ENCODE data around the gene DNMT1.
"Not testable (repeated sequence)": the region's sequence is repeated elsewhere in the genome, so short reads cannot be mapped to it uniquely, and the experiment has no call there.

Gene DNMT1

DNA sequence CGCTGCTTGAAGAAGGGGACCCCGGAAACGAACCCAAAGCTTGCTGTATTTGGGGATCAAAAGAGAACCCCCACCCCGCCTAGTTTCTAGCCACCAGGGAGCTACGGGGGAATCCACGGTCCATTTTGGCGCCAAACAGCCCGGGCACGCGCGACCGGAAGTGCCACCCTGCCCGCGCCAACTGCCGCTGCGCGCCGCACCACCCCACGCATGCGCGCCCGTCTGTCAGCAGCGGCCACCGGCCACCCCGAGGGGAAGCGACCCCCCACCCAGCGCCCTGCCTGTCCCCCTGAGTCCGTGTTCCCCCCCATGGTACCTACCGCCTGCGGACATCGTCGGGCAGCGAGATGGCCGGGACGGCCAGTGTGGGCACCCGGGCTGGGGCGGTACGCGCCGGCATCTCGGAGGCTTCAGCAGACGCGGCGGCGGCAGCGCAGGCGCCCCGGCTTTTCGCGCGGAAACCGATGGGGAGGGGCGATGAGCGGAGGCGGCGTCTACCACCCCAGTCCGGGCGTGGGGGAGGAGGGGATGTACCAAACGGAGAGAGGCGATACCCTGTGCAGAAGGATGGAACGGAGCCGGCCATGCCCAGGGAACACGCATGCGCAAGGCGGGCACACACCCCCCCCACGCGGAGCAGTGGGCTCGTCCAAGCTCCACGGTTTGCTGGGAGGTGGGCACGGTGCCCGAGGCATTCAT, at the start of gene DNMT1:
DNMT1 (minus strand) TSS at position 454 of the 699 bp plus-strand sequence; CDS start at position 400, 54 bp downstream.
- H3K9me3 ChIP-seq (ENCODE audit: low read length) = no peaks in the 10 kb centered on the region
- H3K9ac ChIP-seq (ENCODE audit: low read length) = peak within 1 kb of the TSS; percentile 15
- peak within 1 kb of the TSS; percentile 88 to 91 for H3K4me3 ChIP-seq (ENCODE audit: low read depth in 1 of 2, low read length in 2 of 2)
- H3K27ac ChIP-seq (ENCODE audit: low read depth, low read length) = peak within 1 kb of the TSS; percentile 92
- no peaks in the 10 kb centered on the region for H3K36me3 ChIP-seq (ENCODE audit: insufficient read depth, low read length)
- H3K27me3 ChIP-seq (ENCODE audit: control insufficient read depth in 1 of 2, insufficient read depth in 2 of 2, low read length in 2 of 2) = no peaks in the 10 kb centered on the region
- peaks cover 13% of the 10 kb centered on the region for H3K4me1 ChIP-seq (ENCODE audit: insufficient read depth, low read length)

DNA sequence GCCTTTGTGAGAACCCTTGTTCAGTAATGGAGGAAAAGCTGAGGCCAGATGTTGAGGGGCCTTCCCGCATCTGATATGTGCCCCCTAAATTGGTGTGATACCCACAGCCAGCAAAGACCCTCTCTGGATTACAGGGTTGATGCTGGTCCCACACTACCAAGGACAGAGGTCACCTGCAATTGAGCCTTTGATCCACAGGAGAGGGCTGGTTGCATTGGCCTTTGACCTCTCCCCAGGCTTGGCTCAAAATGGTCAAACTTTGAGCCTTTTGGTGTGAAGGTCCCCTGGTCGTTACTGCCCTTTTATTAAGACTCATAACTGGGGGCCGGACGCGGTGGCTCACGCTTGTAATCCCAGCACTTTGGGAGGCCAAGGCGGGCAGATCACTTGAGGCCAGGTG, 48.9 kb upstream of the DNMT1 start:
- Histone ChIP-seq H3K9ac (ENCODE audit: low read length) (no peak overlapping the region), H3K27ac (ENCODE audit: low read depth, low read length) (no peak overlapping the region), H3K4me1 (ENCODE audit: insufficient read depth, low read length) (no peaks in the 10 kb centered on the region), H3K36me3 (ENCODE audit: insufficient read depth, low read length) (no peaks in the 10 kb centered on the region), H3K9me3 (ENCODE audit: low read length) (no peaks in the 10 kb centered on the region), H3K4me3 (ENCODE audit: low read depth in 1 of 2, low read length in 2 of 2) (no peak overlapping the region), H3K27me3 (ENCODE audit: control insufficient read depth in 1 of 2, insufficient read depth in 2 of 2, low read length in 2 of 2) (no peaks in the 10 kb centered on the region)

DNA sequence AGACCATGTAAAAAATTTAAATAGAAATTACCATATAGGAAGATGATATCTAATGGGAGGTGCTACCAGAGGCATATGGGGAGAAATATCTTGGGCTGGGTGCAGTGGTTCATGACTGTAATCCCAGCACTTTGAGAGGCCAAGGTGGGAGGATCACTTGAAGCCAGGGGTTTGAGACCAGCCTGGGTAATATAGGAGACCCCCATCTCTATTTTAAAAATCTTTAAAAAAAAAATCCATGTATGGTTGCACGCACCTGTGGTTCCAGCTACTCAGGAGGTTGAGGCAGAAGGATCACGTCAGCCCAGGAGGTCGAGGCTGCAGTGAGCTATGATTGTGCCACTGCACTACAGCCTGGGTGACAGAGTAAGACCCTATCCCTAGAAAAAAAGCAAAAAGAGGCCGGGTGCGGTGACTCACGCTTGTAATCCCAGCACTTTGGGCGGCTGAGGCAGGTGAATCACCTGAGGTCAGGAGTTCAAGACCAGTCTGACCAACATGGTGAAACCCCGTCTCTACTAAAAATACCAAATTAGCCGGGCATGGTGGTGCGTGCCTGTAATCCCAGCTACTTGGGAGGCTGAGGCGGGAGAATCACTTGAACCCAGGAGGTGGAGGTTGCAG, 47.2 kb upstream of the DNMT1 start:
- not testable (repeated sequence) for H3K36me3 ChIP-seq (ENCODE audit: insufficient read depth, low read length); H3K27me3 ChIP-seq (ENCODE audit: control insufficient read depth in 1 of 2, insufficient read depth in 2 of 2, low read length in 2 of 2); H3K4me3 ChIP-seq (ENCODE audit: low read depth in 1 of 2, low read length in 2 of 2); H3K9me3 ChIP-seq (ENCODE audit: low read length); H3K27ac ChIP-seq (ENCODE audit: low read depth, low read length); H3K4me1 ChIP-seq (ENCODE audit: insufficient read depth, low read length); H3K9ac ChIP-seq (ENCODE audit: low read length)

- Histone ChIP-seq H3K27ac (ENCODE audit: low read depth, low read length) (no peak overlapping the region), H3K4me3 (ENCODE audit: low read depth in 1 of 2, low read length in 2 of 2) (no peak overlapping the region), H3K4me1 (ENCODE audit: insufficient read depth, low read length) (no peaks in the 10 kb centered on the region), H3K9me3 (ENCODE audit: low read length) (no peaks in the 10 kb centered on the region), H3K27me3 (ENCODE audit: control insufficient read depth in 1 of 2, insufficient read depth in 2 of 2, low read length in 2 of 2) (no peaks in the 10 kb centered on the region), H3K36me3 (ENCODE audit: insufficient read depth, low read length) (no peaks in the 10 kb centered on the region), H3K9ac (ENCODE audit: low read length) (no peak overlapping the region)
These were observed 43.5 kb upstream of the DNMT1 start for GRCh38 chr19:10238172-10238783.

GRCh38 chr19:10237702-10238101, 42.9 kb upstream of the DNMT1 start:
- Histone ChIP-seq H3K9me3 (ENCODE audit: low read length) (no peaks in the 10 kb centered on the region), H3K4me3 (ENCODE audit: low read depth in 1 of 2, low read length in 2 of 2) (no peak overlapping the region), H3K36me3 (ENCODE audit: insufficient read depth, low read length) (no peaks in the 10 kb centered on the region), H3K27ac (ENCODE audit: low read depth, low read length) (no peak overlapping the region), H3K9ac (ENCODE audit: low read length) (no peak overlapping the region), H3K4me1 (ENCODE audit: insufficient read depth, low read length) (no peaks in the 10 kb centered on the region), H3K27me3 (ENCODE audit: control insufficient read depth in 1 of 2, insufficient read depth in 2 of 2, low read length in 2 of 2) (no peaks in the 10 kb centered on the region)

DNA sequence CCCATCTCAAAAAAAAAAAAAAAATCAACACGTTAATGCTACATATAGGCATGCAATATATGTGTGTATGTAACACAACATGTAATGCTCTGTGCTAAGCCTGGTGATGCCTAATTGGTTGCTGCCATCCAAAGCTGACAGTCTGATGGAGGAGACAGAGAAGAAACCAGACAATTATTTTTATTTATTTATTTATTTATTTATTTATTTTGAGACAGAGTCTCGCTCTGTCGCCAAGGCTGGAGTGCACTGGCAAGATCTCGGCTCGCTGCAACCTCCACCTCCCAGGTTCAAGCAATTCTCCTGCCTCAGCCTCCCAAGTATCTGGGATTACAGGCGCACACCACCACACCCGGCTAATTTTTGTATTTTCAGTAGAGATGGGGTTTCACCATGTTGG, 40.7 kb upstream of the DNMT1 start:
- not testable (repeated sequence) for H3K27me3 ChIP-seq (ENCODE audit: control insufficient read depth in 1 of 2, insufficient read depth in 2 of 2, low read length in 2 of 2); H3K9me3 ChIP-seq (ENCODE audit: low read length); H3K27ac ChIP-seq (ENCODE audit: low read depth, low read length); H3K36me3 ChIP-seq (ENCODE audit: insufficient read depth, low read length); H3K4me3 ChIP-seq (ENCODE audit: low read depth in 1 of 2, low read length in 2 of 2); H3K9ac ChIP-seq (ENCODE audit: low read length); H3K4me1 ChIP-seq (ENCODE audit: insufficient read depth, low read length)

- no peak overlapping the region for H3K27ac ChIP-seq (ENCODE audit: low read depth, low read length)
- H3K4me3 ChIP-seq (ENCODE audit: low read depth in 1 of 2, low read length in 2 of 2) = no peak overlapping the region
- no peaks in the 10 kb centered on the region for H3K36me3 ChIP-seq (ENCODE audit: insufficient read depth, low read length)
- no peaks in the 10 kb centered on the region for H3K4me1 ChIP-seq (ENCODE audit: insufficient read depth, low read length)
- no peak overlapping the region for H3K9ac ChIP-seq (ENCODE audit: low read length)
- H3K27me3 ChIP-seq (ENCODE audit: control insufficient read depth in 1 of 2, insufficient read depth in 2 of 2, low read length in 2 of 2) = no peaks in the 10 kb centered on the region
- no peaks in the 10 kb centered on the region for H3K9me3 ChIP-seq (ENCODE audit: low read length)
These were observed 40.2 kb upstream of the DNMT1 start for GRCh38 chr19:10235003-10235402.

- no peaks in the 10 kb centered on the region for H3K36me3 ChIP-seq (ENCODE audit: insufficient read depth, low read length)
- no peak overlapping the region for H3K9ac ChIP-seq (ENCODE audit: low read length)
- H3K4me1 ChIP-seq (ENCODE audit: insufficient read depth, low read length) = peaks cover 4% of the 10 kb centered on the region
- H3K27me3 ChIP-seq (ENCODE audit: control insufficient read depth in 1 of 2, insufficient read depth in 2 of 2, low read length in 2 of 2) = no peaks in the 10 kb centered on the region
- H3K4me3 ChIP-seq (ENCODE audit: low read depth in 1 of 2, low read length in 2 of 2) = no peak overlapping the region
- no peak overlapping the region for H3K27ac ChIP-seq (ENCODE audit: low read depth, low read length)
- no peaks in the 10 kb centered on the region for H3K9me3 ChIP-seq (ENCODE audit: low read length)
These were observed 39.2 kb upstream of the DNMT1 start for GRCh38 chr19:10233946-10234345.

DNA sequence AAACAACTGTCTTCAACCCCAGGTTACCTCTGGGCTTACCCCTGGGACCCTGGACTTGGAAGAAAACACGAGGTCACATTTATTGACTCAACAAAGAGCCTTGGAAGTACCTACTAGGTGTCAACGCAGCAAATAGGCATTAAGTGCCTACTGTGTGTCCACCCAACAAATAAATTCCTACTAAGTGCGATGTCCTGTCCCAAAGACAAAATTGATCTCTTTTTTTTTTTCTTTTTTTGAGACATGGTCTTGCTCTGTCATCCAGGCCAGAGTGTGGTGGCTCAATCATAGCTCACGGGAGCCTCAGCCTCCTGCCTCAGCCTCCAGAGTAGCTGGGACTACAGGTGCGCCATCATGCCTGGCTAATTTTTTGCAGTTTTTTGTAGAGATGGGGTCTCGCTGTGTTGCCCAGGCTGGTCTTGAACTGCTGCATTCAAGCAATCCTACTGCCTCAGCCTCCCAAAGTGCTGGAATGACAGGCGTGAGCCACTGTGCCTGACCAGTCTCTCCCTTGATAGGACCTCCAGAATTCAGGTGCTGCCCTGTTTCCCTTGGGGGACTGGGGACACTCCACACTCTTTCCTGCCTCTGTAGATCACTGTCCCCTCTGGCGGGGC, 37.0 kb upstream of the DNMT1 start:
- peak overlapping the region; percentile 76 to 97 for H3K4me3 ChIP-seq (ENCODE audit: low read depth in 1 of 2, low read length in 2 of 2)
- H3K36me3 ChIP-seq (ENCODE audit: insufficient read depth, low read length) = no peaks in the 10 kb centered on the region
- peak overlapping the region; percentile 98 for H3K27ac ChIP-seq (ENCODE audit: low read depth, low read length)
- peaks cover 10% of the 10 kb centered on the region for H3K4me1 ChIP-seq (ENCODE audit: insufficient read depth, low read length)
- H3K9ac ChIP-seq (ENCODE audit: low read length) = no peak overlapping the region
- H3K27me3 ChIP-seq (ENCODE audit: control insufficient read depth in 1 of 2, insufficient read depth in 2 of 2, low read length in 2 of 2) = no peaks in the 10 kb centered on the region
- H3K9me3 ChIP-seq (ENCODE audit: low read length) = no peaks in the 10 kb centered on the region

DNA sequence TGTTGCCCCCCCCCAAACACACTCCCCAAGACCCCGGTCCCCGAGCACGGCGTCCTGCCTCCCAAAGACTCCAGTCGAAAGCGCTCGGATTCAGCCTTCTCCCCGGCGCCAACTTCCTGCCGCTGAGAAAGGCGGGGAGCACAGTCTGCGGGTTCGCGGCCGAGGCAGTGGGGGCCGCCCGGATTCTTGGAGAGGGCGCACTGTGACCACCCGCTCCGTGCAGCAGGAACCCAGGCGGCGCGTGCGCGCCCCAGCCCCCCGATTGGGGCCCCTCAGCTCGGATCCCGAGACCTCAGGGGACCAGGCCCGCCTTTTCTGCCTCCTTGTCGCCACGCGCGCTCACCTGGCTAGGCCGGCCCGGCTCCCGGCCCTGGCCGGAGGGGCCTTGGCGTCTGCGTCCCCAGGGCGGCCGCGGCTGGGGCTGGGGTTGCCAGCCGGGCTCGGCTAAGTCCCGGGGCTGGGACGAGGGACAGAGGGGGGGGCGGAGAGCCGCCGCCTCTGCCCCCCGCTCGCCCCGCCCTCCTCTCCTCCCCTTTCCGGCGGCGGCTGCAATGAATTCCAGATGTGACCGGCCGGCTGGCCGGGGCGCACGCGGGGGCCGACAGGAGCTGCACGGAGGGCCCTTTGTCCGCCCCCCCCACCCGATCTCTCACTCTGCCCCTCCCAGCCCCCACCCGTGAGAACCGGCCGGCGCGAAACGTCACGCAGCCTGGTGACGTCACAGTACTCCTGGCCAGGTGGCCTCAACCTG, 36.3 kb upstream of the DNMT1 start, which contains the start of gene S1PR2:
S1PR2 (minus strand) TSS at position 471 of the 751 bp plus-strand sequence. CDS start 6,426 bp downstream, outside the sequence.
- H3K9me3 ChIP-seq (ENCODE audit: low read length) = no peaks in the 10 kb centered on the region
- no peaks in the 10 kb centered on the region for H3K36me3 ChIP-seq (ENCODE audit: insufficient read depth, low read length)
- H3K4me1 ChIP-seq (ENCODE audit: insufficient read depth, low read length) = peaks cover 10% of the 10 kb centered on the region
- H3K9ac ChIP-seq (ENCODE audit: low read length) = peak within 1 kb of the TSS; percentile 33
- peak within 1 kb of the TSS; percentile 76 to 97 for H3K4me3 ChIP-seq (ENCODE audit: low read depth in 1 of 2, low read length in 2 of 2)
- H3K27me3 ChIP-seq (ENCODE audit: control insufficient read depth in 1 of 2, insufficient read depth in 2 of 2, low read length in 2 of 2) = no peaks in the 10 kb centered on the region
- H3K27ac ChIP-seq (ENCODE audit: low read depth, low read length) = peak within 1 kb of the TSS; percentile 98
